ENCODE data around the gene P3H4. TPM values are rescaled to one million over a fixed set of nuclear protein-coding genes. Genes with fewer than 3 reads are reported as not detected.
A peak's percentile ranks its signal among the peaks of the same experiment; 100 is the strongest.

The P3H4 gene
- total and polyA plus RNA-seq, 12 donors = 2.0 to 7.5 (median 3.9) TPM

DNA sequence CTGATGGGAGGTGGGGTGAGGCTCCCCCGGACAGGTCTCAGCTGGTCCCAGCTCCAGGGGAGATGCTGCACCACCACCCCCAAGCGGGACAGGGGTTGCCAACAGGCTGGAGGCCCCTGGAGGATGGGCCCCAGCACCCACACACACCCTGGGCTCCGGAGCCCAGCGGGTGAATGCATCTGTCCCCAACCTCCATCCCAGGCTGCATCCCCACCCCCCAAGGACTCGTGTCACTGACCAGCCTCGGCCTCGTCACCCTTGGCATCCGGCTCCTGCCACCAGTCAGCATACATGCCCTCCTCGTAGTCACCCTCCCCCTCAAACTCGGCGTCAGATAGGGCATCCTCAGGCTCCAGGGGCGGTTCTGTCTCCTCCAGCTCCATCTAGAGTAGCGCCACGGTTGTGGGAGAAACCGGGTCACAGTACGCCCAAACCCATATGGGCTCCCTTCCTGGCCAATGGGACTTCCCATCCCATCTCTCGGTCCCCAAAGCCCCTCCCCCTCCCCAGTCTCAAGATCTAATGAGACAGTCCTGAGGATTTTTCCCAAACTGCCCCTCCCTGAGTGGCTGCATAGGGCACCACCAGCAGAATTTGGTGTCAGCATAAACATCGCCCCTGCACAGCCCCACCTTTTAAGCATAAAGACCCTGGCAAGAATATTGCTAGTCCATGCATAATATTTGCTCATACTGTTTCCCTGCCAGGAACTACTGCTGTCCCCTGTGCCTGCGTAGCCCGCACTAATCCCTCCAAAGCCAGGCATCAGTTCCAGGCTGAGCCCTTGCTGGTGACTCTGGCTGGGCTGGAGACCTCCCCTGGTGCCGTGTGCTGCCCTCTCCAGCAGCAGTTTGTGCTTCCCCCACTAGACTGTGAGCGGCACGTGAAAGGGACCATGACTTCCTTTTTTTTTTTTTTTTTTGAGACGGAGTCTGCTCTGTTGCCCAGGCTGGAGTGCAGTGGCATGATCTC, 8.4 kb downstream of the P3H4 start:
- Histone ChIP-seq H3K27ac (no peak overlapping the region), H3K36me3 (peaks cover 0 to 15% (median 0%) of the 10 kb centered on the region in 9 donors), H3K4me1 (peaks cover 2 to 17% (median 11%) of the 10 kb centered on the region in 9 donors), H3K9me3 (no peaks in the 10 kb centered on the region), H3K4me3 (no peak overlapping the region), H3K27me3 (no peaks in the 10 kb centered on the region)
- WGBS, 2 donors = 78 to 79% methylated on average over 24 of the region's 24 CpGs
- TF ChIP-seq, protein P1, sequence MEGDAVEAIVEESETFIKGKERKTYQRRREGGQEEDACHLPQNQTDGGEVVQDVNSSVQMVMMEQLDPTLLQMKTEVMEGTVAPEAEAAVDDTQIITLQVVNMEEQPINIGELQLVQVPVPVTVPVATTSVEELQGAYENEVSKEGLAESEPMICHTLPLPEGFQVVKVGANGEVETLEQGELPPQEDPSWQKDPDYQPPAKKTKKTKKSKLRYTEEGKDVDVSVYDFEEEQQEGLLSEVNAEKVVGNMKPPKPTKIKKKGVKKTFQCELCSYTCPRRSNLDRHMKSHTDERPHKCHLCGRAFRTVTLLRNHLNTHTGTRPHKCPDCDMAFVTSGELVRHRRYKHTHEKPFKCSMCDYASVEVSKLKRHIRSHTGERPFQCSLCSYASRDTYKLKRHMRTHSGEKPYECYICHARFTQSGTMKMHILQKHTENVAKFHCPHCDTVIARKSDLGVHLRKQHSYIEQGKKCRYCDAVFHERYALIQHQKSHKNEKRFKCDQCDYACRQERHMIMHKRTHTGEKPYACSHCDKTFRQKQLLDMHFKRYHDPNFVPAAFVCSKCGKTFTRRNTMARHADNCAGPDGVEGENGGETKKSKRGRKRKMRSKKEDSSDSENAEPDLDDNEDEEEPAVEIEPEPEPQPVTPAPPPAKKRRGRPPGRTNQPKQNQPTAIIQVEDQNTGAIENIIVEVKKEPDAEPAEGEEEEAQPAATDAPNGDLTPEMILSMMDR (IDR thresholded peaks at IDR 0.05) = no peak
- intact Hi-C loops (cut with DNase I) = no loop called here
- peak in 1 of 8 donors; percentile 20 for ATAC-seq
- no peak for DNase-seq

DNA sequence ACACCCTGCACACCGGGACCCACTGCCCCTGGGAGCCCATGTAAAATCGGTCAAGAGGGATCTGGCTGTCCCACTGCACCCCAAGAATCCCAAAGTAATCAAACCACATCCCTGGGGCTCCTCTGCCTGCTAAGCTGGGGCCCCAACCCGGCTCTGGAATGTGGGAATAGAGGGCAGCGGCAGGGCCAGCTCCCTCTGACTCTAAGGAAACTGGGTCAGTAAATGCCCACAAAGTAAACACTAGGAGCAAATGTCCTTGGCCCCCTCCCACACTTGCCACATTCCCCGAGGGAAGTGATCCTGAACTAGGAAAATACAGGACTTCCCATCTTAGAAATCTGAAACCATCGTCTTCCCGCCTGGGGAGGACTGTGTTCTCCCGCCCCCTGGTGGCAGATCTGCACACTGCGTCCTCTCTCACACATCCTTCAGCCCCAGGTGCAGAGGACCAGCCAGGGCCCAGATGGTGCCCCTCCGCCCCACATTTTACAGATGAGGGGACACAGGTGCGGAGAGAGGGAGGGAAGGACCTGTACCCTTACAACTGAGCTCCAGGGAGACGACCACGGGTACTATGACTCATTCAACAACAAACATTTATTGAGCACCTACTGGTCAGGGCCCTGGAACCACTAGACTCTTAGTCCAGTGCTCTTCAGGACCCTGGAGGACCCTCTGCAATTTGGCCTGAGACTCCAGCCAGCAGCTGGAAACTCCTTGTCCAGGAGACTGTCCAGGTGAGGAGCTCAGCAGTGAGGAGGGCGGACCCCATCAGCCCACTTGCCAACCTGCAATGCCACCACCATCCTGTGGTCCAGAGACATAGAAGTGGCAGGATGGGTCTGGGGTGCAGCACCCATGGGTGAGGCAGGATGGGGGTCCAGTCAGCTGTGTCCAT, 10.1 kb downstream of the P3H4 start:
- WGBS, 2 donors = 12 to 14% methylated on average over 14 of the region's 14 CpGs
- TF ChIP-seq, protein P1 (IDR thresholded peaks at IDR 0.05) = peak; percentile 92 to 99 (median 97)
- intact Hi-C loops (cut with DNase I) = loop anchor here (1.0 to 2.0 kb wide), 3 partner anchors 28 to 63 kb away; no protein-coding TSS in a partner anchor
- Histone ChIP-seq H3K4me1 (peaks cover 2 to 17% (median 11%) of the 10 kb centered on the region in 9 donors), H3K36me3 (peaks cover 0 to 11% (median 0%) of the 10 kb centered on the region in 9 donors), H3K27me3 (no peaks in the 10 kb centered on the region), H3K4me3 (peak overlapping the region in 3 of 10 donors; percentile 22 to 31 (median 26)), H3K9me3 (no peaks in the 10 kb centered on the region), H3K27ac (peak overlapping the region in 2 of 10 donors; percentile 41 to 54)
- DNase-seq = peak; percentile 84 to 85
- peak; percentile 78 to 94 (median 89) for ATAC-seq

DNA sequence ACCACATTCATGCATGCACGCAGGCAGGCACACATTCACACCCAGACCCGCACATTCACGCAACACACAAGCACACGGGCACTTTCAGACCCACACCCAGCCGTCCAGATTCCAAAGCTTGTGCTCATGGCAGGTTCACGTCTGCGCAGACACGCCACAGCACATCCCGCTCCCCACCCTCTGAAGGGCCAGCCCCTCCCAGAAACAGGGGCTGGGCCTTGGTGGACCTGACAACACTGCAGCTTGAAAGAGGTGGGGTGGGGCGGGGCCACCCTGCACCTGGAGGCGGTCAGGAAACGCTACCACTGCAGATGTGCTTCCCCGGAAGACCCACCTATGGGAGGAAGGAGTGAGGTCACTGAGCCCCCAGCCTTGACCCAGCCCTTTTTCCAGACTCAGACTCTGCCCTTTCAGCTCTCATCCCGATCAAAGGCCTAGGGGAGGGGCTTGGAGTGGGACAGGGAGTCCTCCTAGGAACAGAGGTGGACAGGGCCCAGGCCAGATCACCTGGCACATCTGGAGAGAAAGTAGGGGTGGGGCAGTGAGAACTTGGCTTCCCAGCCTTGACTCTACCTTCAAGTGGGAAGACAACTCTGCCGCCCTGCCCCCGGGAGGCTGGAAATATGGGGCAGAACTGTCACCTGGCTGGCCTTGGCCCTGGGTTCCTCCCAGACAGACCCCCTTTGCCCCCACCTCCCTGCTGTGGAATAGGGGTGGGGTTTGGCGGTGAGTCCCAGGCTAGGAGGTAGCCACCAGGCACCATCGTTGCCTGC, 11.0 kb downstream of the P3H4 start:
- Histone ChIP-seq H3K36me3 (peaks cover 0 to 6% (median 0%) of the 10 kb centered on the region in 9 donors), H3K27me3 (no peaks in the 10 kb centered on the region), H3K27ac (peak overlapping the region in 2 of 10 donors; percentile 41 to 54), H3K4me3 (peak overlapping the region in 2 of 10 donors; percentile 26 to 31), H3K4me1 (peaks cover 2 to 17% (median 11%) of the 10 kb centered on the region in 9 donors), H3K9me3 (no peaks in the 10 kb centered on the region)
- 56 to 66% methylated on average over 18 of the region's 18 CpGs for WGBS, 2 donors
- DNase-seq = no peak
- peak in 7 of 8 donors; percentile 26 to 54 (median 34) for ATAC-seq
- intact Hi-C loops (cut with DNase I) = loop anchor here (1.0 to 2.0 kb wide), 3 partner anchors 27 to 62 kb away; no protein-coding TSS in a partner anchor
- TF ChIP-seq, protein P1 (IDR thresholded peaks at IDR 0.05) = no peak

Measured in heart right ventricle (tissue), 16 donors.